GM21529 (cell line): Measurements from ENCODE around the gene SLC12A9.
A peak's percentile ranks its signal among the peaks of the same experiment; 100 is the strongest.

ENCODE experiments used
- ATAC-seq: cut with Tn5 transposase; IDR thresholded peaks from one replicate; pipeline ENCODE4 v1.9.1; 2021; ENCODE audit not compliant: unreplicated experiment

SLC12A9 gene

DNA sequence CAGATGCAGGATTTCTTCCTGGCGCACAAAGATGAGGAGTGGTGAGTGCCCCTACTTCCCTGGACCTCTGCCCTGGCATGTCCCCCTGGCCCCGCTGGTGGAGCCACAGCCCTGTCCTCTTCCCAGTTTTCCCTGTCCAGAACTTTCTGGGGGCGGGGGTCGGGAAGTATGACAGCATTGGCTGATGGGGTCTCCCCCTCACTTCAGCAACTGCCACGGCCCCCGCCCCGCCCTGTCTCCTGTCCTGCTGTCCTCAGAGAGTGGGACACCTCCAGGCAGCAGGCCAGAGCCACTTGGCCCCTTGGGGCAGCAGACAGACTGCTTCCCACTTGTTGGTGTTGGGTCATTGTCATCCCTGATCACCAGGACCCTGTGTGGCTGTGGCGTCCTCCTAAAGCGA lies 29.7 kb downstream of the SLC12A9 start:
- no peak for ATAC-seq

- no peak for ATAC-seq
Measured at GRCh38 chr7:100882785-100883526, 30.4 kb downstream of the SLC12A9 start.

DNA sequence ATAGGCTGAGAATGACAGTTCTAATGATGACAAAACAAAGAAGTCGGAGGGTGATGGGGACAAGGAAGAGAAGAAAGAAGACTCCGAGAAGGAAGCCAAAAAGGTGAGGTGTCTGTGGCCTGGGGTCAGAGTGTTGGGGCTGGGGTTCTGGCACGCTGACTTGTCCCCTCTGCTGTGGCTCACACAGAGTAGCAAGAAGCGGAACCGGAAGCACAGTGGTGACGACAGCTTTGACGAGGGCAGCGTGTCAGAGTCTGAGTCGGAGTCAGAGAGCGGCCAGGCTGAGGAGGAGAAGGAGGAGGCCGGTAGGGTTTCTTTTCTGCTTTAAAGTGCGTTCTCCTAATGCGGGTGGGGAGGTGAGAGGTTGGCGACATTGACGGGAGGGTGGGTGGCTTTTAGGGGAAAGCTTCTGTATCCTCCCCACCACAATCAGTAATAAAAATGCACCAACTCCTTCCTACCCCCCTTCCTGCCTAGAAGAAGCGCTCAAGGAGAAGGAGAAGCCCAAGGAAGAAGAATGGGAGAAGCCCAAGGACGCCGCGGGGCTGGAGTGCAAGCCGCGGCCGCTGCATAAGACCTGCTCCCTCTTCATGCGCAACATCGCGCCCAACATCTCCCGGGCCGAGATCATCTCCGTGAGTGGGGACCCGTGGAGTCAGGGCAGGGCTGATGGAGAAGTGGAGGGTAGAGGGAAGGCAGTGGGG lies 32.4 kb downstream of the SLC12A9 start:
- ATAC-seq = no peak

DNA sequence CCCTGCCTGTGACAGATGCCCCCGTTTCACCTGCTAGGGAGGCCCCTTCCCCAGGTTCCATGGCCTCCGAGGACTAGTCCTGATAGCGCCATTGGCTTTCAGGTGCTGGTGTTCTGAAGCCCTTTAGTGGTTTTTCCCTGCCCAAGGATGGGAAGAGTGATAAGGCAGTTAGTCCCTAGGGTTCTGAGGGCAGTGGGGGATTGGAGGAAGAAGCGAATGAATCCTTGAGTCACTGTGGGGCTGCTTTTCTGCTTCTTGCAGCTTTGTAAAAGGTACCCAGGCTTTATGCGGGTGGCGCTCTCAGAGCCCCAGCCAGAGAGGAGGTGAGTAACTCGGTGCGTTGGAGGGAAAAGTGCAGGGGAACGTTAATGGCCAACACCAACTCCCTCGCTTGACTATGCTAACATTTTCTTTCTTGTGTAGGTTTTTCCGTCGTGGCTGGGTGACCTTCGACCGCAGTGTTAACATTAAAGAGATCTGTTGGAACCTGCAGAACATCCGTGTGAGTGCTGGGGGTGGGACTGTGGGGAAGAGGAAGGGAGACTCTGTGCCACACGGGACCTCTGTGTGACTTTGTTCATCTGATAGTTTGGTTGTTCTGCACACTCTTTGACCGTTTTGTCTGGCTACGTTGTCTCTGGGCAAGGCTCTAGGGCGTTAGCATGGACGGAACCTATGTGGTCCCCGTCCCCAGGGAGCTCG lies 33.1 kb downstream of the SLC12A9 start:
- ATAC-seq = no peak

GRCh38 chr7:100886142-100886935 lies 33.8 kb downstream of the SLC12A9 start:
- no peak for ATAC-seq

GRCh38 chr7:100886936-100887515 lies 34.5 kb downstream of the SLC12A9 start:
- no peak for ATAC-seq

GRCh38 chr7:100887516-100888290 lies 35.2 kb downstream of the SLC12A9 start:
- ATAC-seq = peak; percentile 49

- no peak for ATAC-seq
Measured at GRCh38 chr7:100888291-100888987, 35.9 kb downstream of the SLC12A9 start.

- peak; percentile 26 for ATAC-seq
Measured at GRCh38 chr7:100888988-100889750, 36.7 kb downstream of the SLC12A9 start, which contains the start of gene UFSP1. Gene UFSP1 (minus strand): TSS chr7:100889715. CDS start chr7:100889271, 444 bp downstream.

GRCh38 chr7:100890653-100891567 lies 38.4 kb downstream of the SLC12A9 start:
- ATAC-seq = no peak

GRCh38 chr7:100891568-100892247 lies 39.2 kb downstream of the SLC12A9 start:
- no peak for ATAC-seq

DNA sequence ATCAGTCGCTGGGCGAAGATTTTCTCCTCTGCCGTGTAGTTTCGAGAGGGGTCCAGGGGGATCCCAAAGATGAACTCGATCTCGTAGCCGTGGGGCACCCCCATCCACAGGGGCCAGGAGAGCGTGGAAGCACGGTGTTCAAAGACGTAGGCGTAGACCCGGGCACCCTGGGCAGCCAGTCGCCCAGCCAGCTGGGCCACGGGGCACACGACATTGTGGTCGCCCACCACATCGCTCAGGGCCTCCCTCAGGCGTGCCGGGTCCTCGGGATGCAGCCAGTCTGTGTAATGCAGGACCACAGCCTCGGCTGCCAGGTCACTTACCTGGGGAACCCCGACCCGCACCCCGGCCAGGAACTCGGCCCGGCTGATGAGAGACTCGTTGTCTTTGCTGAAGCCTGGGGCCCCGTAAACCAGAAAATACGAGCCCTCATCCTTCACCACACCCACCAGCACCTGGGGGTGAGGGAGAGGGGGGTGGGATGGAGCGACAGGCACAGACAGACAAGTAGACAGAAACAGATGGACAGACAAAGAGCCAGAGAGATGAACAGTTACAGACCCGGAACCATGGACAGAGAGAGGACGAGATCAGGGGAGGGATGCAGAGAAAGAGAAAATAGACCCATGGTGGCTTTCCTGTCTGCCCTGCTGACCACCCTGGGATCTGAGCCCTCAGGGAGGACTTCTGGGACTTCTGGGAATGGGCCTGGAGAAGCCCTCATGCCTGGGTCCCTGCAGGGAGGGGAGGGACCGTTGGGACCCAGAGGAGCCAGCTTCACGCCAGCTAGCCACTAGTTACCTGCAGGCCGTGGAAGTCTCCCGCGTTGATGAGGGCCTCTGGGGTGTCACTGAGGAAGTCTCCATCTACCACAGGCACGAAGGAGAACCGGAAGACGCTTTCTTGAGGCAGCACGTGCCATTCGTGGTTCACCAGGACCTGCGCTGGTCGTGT lies 40.1 kb downstream of the SLC12A9 start:
- ATAC-seq = no peak

- no peak for ATAC-seq
Measured at GRCh38 chr7:100893318-100893895, 40.9 kb downstream of the SLC12A9 start.

GRCh38 chr7:100893910-100894721 lies 41.6 kb downstream of the SLC12A9 start:
- ATAC-seq = no peak
